Endothelial cell of umbilical vein (primary cell): ENCODE results near the gene PCID2.

Experiments
- EZH2 ChIP-seq: IDR thresholded peaks from 2 replicates; pipeline ENCODE4 v1.6.1; 2012; ENCODE audit warnings: borderline replicate concordance, low read depth, mild to moderate bottlenecking, moderate library complexity, low read length, inconsistent platforms; ENCODE audit not compliant: severe bottlenecking
- GATA2 ChIP-seq: IDR thresholded peaks from 2 replicates; pipeline ENCODE4 v1.7.0; 2011; ENCODE audit warnings: low read depth, mild to moderate bottlenecking, moderate library complexity, mixed read lengths, low read length; ENCODE audit not compliant: insufficient read length, insufficient read depth
- POLR2A ChIP-seq: IDR thresholded peaks from 2 replicates; pipeline ENCODE4 v1.6.1; 2012; ENCODE audit warnings: low read depth, mild to moderate bottlenecking, control low read depth, low read length
- POLR2AphosphoS5 ChIP-seq: IDR thresholded peaks from 2 replicates; pipeline ENCODE4 v1.6.1; 2012; ENCODE audit warnings: low read depth, mild to moderate bottlenecking, control low read depth, low read length, moderate library complexity; ENCODE audit not compliant: insufficient read depth
- TF ChIP-seq, protein P1 (sequence below), 2 donors: IDR thresholded peaks; 1 replicate in 1 of 2; 2 replicates in 1 of 2; pipeline ENCODE4 v1.5.1; 2011; ENCODE audit warnings: low read length in 2 of 2, mild to moderate bottlenecking in 2 of 2, moderate library complexity in 2 of 2, control low read depth in 1 of 2, inconsistent platforms in 1 of 2, low read depth in 1 of 2; ENCODE audit not compliant: insufficient read depth in 1 of 2; ENCODE audit errors: extremely low read depth in 1 of 2
- TF ChIP-seq, protein P2 (sequence below): IDR thresholded peaks from 2 replicates; pipeline ENCODE4 v1.6.1; 2011; ENCODE audit not compliant: insufficient read depth, insufficient read length

DNA sequence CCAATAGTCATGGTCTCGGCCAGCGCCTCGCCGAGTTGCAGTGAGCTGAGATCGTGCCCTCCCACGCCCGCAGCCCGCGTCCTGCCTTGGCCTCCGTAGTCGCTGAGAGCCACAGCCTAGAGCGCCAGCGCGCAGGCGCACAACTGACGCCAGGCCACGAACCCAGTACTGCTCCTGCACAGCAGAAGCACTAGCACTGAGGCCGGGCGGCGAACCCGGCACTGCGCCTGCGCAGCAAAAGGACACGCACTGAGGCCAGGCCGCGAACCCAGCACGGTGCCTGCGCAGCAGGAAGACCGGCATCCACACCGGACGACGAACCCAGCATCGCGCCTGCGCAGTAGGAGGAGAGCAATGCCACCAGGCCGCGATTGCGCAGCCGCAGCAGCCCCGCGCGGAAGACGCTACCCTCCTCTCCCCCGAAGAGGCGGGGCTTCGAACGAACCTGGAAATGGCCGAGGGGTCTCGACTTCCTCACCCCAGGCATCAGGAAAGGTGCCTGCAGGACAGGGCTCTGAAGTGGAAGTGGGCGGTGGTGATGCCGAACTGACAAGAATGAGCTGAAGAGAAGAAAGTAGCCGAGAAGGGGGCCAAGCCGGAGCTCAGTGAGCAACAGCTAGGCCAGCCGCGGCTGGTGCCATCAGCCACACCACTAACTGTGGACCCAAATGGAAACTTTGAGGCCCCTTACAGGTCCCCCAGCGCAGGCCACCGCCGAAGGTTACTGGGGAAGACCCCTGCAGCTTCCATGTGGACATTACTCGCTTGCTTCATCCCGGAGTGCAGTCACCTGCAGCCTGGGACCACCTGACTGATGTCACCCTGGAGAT, 78.3 kb downstream of the PCID2 start:
- TF ChIP-seq, protein P1, sequence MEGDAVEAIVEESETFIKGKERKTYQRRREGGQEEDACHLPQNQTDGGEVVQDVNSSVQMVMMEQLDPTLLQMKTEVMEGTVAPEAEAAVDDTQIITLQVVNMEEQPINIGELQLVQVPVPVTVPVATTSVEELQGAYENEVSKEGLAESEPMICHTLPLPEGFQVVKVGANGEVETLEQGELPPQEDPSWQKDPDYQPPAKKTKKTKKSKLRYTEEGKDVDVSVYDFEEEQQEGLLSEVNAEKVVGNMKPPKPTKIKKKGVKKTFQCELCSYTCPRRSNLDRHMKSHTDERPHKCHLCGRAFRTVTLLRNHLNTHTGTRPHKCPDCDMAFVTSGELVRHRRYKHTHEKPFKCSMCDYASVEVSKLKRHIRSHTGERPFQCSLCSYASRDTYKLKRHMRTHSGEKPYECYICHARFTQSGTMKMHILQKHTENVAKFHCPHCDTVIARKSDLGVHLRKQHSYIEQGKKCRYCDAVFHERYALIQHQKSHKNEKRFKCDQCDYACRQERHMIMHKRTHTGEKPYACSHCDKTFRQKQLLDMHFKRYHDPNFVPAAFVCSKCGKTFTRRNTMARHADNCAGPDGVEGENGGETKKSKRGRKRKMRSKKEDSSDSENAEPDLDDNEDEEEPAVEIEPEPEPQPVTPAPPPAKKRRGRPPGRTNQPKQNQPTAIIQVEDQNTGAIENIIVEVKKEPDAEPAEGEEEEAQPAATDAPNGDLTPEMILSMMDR (IDR thresholded peaks at IDR 0.05; ENCODE audit: extremely low read depth in 1 of 2, insufficient read depth in 1 of 2, low read depth in 1 of 2, low read length in 2 of 2) = no peak
- TF ChIP-seq EZH2 (no peak), POLR2A (no peak), POLR2AphosphoS5 (no peak), GATA2 (no peak)
- TF ChIP-seq, protein P2, sequence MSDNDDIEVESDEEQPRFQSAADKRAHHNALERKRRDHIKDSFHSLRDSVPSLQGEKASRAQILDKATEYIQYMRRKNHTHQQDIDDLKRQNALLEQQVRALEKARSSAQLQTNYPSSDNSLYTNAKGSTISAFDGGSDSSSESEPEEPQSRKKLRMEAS = no peak
